ENCODE results near the gene TTC6. TPM values are rescaled to one million over a fixed set of nuclear protein-coding genes. Genes with fewer than 3 reads are reported as not detected.

TTC6 gene
- polyA plus RNA-seq, 2 of the 4 experiments (the other 2 are of a cell fraction): 0.41 to 1.7 TPM

DNA sequence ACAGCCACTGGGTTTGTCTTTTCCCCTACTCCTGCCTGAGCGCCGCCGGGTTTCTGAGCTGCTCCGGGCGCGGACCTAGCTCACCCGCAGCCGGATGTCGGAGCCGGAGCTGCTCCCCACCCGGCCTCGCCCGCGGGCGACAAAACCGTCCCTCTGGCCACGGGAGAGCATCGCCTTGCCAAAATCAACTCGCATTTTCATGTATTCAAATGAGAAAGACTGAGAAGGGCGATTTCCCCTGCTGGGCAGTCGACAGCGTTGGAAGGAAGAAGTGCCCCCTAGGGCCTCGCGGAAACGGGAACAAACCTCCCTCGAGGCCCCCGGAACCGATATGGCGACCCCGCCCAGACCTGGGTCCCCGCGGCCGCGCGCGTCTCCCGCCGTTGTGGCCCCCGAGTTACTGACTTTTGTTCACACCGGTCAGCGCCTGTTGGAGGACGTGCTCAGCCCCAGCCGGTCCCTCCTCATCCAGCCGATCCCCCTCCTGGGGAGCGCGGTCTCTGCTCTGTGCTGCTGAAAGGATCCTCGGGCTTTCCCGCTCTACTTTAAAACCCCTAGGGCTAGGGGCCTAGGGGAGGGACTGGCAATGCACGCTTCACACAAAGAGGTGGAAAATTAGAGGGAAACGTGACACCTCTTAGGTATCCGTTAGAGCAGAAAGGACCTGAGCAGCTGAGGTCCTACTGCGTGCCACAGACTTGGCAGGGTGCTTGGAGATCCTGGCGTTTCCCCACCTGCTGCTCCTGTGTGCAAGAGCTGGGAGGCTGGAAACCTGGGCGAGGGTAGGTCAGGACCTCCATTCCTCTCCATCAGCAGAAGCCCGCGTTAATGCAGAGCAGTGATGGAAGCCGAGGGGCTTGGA lies 4.3 kb downstream of the TTC6 start:
- 93% methylated on average over 52 of the region's 57 CpGs for WGBS (ENCODE audit: missing lambda C conversion rate)
- CTCF ChIA-PET: interaction anchor here (0.6 to 1.4 kb wide), 3 partner anchors 8 to 369 kb away, joined by 3 to 4 read pairs (median 3); no protein-coding TSS in a partner anchor
- no peak overlapping the region for H3K4me2 ChIP-seq
- peaks cover 23% of the 10 kb centered on the region for H3K4me1 ChIP-seq
- H3K4me3 ChIP-seq: no peak overlapping the region
- FAIRE-seq (no peak), DNase-seq (ENCODE audit: low read depth in 1 of 2, low spot score in 1 of 2) (no peak), ATAC-seq (no peak)
- H3K27ac ChIP-seq: no peak overlapping the region
- H3K9me3 ChIP-seq: no peaks in the 10 kb centered on the region
- POLR2A ChIA-PET: no interaction called here
- TF ChIP-seq TP53 (CRISPR knock-in tag; IDR thresholded peaks at IDR 0.05): no peak
- TF ChIP-seq ESRRA (IDR thresholded peaks at IDR 0.05; ENCODE audit: borderline replicate concordance, low read length): no peak
- no peak for TF ChIP-seq ZNF302 (CRISPR knock-in tag; IDR thresholded peaks at IDR 0.05)
- TF ChIP-seq MYC (IDR thresholded peaks at IDR 0.05; ENCODE audit: borderline replicate concordance, low read length): no peak
- no peak for TF ChIP-seq NFE2L2 (conservative IDR thresholded peaks at IDR 0.05; ENCODE audit: low read length)
- TF ChIP-seq, protein P1, sequence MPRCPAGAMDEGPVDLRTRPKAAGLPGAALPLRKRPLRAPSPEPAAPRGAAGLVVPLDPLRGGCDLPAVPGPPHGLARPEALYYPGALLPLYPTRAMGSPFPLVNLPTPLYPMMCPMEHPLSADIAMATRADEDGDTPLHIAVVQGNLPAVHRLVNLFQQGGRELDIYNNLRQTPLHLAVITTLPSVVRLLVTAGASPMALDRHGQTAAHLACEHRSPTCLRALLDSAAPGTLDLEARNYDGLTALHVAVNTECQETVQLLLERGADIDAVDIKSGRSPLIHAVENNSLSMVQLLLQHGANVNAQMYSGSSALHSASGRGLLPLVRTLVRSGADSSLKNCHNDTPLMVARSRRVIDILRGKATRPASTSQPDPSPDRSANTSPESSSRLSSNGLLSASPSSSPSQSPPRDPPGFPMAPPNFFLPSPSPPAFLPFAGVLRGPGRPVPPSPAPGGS (IDR thresholded peaks at IDR 0.05): no peak
- no peak for TF ChIP-seq ZFP36 (IDR thresholded peaks at IDR 0.05; ENCODE audit: borderline replicate concordance, partially characterized antibody)
- no peak for TF ChIP-seq HDAC2 (IDR thresholded peaks at IDR 0.05)
- TF ChIP-seq JUNB (IDR thresholded peaks at IDR 0.05): no peak
- TF ChIP-seq EHMT2 (IDR thresholded peaks at IDR 0.05; ENCODE audit: low read depth): no peak
- TF ChIP-seq, protein P2, sequence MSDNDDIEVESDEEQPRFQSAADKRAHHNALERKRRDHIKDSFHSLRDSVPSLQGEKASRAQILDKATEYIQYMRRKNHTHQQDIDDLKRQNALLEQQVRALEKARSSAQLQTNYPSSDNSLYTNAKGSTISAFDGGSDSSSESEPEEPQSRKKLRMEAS (IDR thresholded peaks at IDR 0.05): no peak
- no peak for TF ChIP-seq POLR2A (IDR thresholded peaks at IDR 0.05; ENCODE audit: low read length)
- no peak for TF ChIP-seq HES2 (IDR thresholded peaks at IDR 0.05)
- TF ChIP-seq BHLHE40 (IDR thresholded peaks at IDR 0.05; ENCODE audit: low read depth, low read length): no peak
- TF ChIP-seq CBX8 (IDR thresholded peaks at IDR 0.05): no peak
- TF ChIP-seq ZC3H11A (IDR thresholded peaks at IDR 0.05): no peak
- no peak for TF ChIP-seq SREBF2 (IDR thresholded peaks at IDR 0.05)

DNA sequence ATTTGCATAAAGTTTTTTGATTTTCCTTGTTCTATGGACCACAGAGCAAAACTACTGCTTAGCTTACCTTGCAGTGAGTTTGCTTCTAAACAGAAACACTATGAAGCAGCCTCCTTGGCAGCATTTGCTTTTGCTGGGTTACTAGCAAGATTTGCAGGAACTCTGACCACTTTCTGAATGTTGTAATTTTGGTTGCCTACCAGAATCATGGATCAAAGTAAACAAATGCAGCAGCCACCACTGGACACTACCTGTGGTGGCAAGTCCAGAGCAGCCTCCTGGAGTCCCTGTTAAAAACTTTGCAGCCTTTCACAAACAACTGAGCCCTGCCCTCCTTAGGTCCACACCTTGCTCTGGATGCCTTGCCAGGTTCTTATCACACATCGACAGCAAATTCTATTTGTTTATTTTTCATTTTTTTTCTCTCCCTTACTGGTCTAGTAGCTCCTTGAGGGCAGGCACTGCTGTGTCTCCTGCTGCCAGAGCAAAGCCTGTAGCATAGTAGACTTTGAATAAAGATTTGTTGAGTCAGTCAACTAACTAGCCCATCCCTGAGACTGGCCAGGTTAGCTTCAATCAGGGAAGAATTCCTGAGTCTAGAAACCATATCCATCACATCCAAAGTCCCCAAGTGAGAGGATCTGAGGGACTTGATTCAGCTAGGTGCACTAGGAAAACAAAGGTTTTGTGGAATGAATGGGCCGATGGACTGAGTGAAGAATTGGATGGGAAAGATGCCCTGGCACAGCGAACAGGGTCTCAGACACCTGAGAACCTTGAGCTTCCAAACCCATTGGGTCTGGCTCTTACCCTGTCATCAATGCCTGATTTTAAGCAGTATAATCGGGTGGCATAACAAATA lies 5.7 kb downstream of the TTC6 start:
- 78% methylated on average over 4 of the region's 4 CpGs for WGBS (ENCODE audit: missing lambda C conversion rate)
- Histone ChIP-seq H3K4me2 (no peak overlapping the region), H3K27ac (no peak overlapping the region), H3K9me3 (no peaks in the 10 kb centered on the region), H3K4me1 (peaks cover 23% of the 10 kb centered on the region), H3K4me3 (no peak overlapping the region)
- POLR2A ChIA-PET: no interaction called here
- TF ChIP-seq RCOR1 (IDR thresholded peaks at IDR 0.05; ENCODE audit: low read depth, low read length) (no peak), KDM1A (IDR thresholded peaks at IDR 0.05; ENCODE audit: low read depth) (no peak), ESRRA (IDR thresholded peaks at IDR 0.05; ENCODE audit: borderline replicate concordance, low read length) (no peak), HEYL (CRISPR knock-in tag; IDR thresholded peaks at IDR 0.05) (no peak)
- DNase-seq (ENCODE audit: low read depth in 1 of 2, low spot score in 1 of 2) (no peak), FAIRE-seq (no peak), ATAC-seq (no peak)
- CTCF ChIA-PET: interaction anchor here (0.7 to 1.4 kb wide), 3 partner anchors 10 to 370 kb away, joined by 3 to 4 read pairs (median 3); no protein-coding TSS in a partner anchor

GRCh38 chr14:37601865-37602264 lies 6.4 kb downstream of the TTC6 start:
- CTCF ChIA-PET: no interaction called here
- no peak for TF ChIP-seq RARB (CRISPR knock-in tag; IDR thresholded peaks at IDR 0.05)
- TF ChIP-seq CBX8 (IDR thresholded peaks at IDR 0.05): no peak
- no peak for TF ChIP-seq MAZ (IDR thresholded peaks at IDR 0.05; ENCODE audit: borderline replicate concordance, low read depth, low read length)
- TF ChIP-seq, protein P1 (IDR thresholded peaks at IDR 0.05): no peak
- no peak for TF ChIP-seq KDM5A (IDR thresholded peaks at IDR 0.05)
- no peak for TF ChIP-seq RCOR1 (IDR thresholded peaks at IDR 0.05; ENCODE audit: low read depth, low read length)
- no peak for TF ChIP-seq E2F6 (IDR thresholded peaks at IDR 0.05; ENCODE audit: borderline replicate concordance, low read depth)
- no peak for TF ChIP-seq TFCP2L1 (CRISPR knock-in tag; IDR thresholded peaks at IDR 0.05)
- no peak for TF ChIP-seq PHF8 (IDR thresholded peaks at IDR 0.05; ENCODE audit: borderline replicate concordance, low read depth)
- TF ChIP-seq ESRRA (IDR thresholded peaks at IDR 0.05; ENCODE audit: borderline replicate concordance, low read length): no peak
- TF ChIP-seq, protein P2 (IDR thresholded peaks at IDR 0.05): no peak
- TF ChIP-seq CEBPB (IDR thresholded peaks at IDR 0.05): no peak
- TF ChIP-seq POLR2A (IDR thresholded peaks at IDR 0.05; ENCODE audit: low read length): no peak

More at GRCh38 chr14:37601865-37602264, 6.4 kb downstream of the TTC6 start:
- H3K4me2 ChIP-seq: no peak overlapping the region
- no peak overlapping the region for H3K27ac ChIP-seq
- FAIRE-seq (no peak), ATAC-seq (no peak), DNase-seq (ENCODE audit: low read depth in 1 of 2, low spot score in 1 of 2) (no peak)
- peaks cover 17% of the 10 kb centered on the region; the same call in 2 of the 3 replicates for H3K4me1 ChIP-seq
- WGBS (ENCODE audit: missing lambda C conversion rate): 86% methylated on average over 22 of the region's 22 CpGs
- POLR2A ChIA-PET: no interaction called here
- H3K4me3 ChIP-seq: no peak overlapping the region
- H3K9me3 ChIP-seq: no peaks in the 10 kb centered on the region
